Activated CD4-positive, alpha-beta T cell treated with anti-CD3 and anti-CD28 coated beads, Interleukin-2, Interleukin-4, amounts not matched to agents 100 ng/mL and 50 ng/mL, durations not matched to agents 16 hours and 8 hours (primary cell): ENCODE data around the gene TEX101.
A peak's percentile ranks its signal among the peaks of the same experiment; 100 is the strongest.
"Not testable (repeated sequence)": the region's sequence is repeated elsewhere in the genome, so short reads cannot be mapped to it uniquely, and the experiment has no call there.

ENCODE experiments used
- DNase-seq: peaks from one replicate; pipeline ENCODE4 v3.0.0-alpha.2; 2020; ENCODE audit warnings: low spot score

The TEX101 gene

DNA sequence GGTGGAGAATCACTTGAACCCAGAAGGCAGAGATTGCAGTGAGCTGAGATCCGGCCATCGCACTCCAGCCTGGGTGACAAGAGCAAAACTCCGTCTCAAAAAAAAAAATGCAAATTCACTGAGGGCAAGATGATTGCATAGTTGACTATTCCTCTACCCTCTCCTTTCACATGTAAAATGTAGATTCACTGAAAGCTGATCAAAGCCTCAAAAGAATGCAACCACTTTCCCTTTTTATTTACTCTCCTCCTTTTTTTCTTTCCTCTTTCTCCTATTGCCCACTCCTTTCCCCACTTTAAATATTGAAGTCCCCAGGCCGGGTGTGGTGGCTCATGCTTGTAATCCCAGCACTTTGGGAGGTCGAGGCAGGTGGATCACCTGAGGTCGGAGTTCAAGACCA lies 6.3 kb downstream of the TEX101 start:
- no peak for DNase-seq

DNA sequence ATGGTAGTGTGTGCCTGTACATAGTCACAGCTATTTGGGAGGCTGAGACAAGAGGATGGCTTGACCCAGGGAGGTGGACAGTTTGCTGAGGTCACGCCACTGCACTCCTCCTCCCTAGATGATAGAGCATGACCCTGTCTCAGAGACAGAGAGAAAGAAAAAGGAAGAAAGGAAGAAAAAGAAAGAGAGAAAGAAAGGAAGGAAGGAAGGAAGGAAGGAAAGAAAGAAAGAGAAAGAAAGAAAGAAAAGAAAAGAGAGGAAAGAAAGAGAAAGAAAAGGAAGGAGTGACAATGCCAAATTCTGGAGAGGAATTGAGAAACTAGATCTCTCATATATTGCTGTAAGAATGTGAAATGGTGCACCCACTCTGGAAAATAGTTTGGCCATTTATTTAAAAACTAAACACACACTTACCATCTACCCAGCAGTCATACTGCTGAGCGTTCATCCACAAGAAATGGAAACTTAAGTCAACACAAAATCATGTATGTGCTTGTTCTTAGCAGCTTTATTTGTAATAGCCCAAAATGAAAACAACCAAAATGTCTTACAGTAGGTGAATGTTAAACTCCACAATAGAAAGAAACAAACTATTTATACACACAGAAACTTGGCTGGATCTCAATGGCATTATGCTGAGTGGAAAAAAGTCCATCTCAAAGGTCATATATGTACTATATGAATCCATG lies 7.5 kb downstream of the TEX101 start:
- no peak for DNase-seq

DNA sequence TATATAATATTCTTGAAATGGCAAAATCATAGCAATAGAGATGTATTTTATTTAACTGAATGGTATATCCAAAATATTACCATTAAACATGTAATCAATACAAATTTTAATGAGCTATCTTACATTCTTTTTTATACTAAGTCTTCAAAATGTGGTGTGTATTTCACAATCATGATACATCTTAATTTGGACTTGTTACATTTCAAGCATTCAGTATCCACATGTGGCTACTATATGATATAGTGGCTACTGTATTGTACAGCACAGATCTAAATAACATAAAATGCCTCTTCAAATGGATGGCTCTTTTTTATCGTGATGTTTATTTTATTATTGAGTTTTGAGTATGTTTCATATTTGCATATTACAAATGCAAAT lies 8.0 kb downstream of the TEX101 start:
- no peak for DNase-seq

DNA sequence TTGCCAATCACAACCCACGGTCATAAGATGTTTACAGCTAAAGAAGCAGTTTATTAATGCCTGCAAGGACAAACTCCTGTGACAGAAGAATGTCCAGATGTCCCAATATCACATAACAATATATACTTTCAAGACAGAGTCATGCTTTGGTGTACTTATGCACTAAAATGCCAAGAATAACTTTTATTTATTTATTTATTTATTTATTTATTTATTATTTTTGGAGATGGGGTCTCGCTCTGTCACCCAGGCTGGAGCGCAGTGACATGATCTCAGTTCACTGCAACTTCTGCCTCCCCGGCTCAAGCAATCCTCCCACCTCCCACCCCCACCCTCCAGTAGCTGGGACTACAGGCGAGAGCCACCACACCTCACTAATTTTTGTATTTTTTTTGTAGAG lies 9.1 kb downstream of the TEX101 start:
- no peak for DNase-seq

DNA sequence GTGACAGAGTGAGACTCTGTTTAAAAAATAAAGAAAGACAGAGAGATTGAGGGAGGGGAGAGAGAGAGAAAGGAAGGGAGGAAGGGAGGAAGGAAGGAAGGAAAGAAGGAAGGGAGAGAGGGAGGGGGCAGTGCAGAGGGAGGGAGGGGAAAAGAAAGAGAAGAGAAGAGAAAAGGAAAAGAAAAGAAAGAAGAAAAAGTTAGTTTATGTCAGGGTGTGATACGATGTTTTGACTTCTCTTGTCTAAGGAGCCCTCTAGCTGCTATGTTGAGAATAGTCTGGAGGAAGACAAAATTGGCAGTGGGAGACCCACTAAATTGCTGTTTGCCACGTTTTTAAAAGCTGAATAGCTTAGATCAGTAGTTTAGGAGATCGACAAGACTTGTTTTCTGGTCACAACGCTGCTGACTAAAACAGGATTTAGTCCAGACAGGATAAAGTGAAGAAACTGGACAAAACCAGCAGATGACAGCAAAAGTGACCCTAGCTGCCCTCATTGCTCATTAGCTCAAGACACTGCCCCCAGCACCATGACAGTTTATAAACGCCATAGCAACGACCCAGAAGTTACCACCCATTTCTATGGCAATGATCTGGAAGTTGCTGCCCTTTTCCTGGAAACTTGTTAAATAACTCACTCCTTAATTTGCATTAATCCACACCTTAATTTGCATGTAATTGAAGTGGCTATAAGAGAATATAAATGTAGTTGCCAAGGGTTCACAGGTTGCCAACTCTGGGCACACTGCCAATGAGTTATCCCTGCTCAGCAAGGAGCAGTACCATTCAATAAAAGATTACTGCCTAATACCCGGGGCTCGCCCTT lies 11.1 kb downstream of the TEX101 start:
- DNase-seq, result no peak

DNA sequence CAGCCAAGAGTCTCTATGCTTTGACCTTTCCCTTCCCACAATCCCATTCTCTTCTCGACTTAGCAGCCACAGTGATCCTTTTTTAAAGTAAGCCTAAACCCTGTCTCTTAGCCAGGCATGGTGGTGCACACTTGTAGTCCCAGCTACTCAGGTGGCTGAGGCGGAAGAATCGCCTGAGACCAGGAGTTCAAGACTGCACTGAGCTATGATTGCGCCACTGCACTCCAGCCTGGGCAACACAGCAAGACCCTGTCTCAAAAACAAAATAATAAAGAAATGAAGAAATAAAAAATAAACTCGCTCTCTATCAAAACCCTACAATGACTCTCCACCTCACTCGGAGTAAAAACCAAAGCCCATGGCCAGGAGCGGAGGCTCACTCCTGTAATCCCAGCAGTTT lies 14.7 kb downstream of the TEX101 start:
- DNase-seq, result no peak

DNA sequence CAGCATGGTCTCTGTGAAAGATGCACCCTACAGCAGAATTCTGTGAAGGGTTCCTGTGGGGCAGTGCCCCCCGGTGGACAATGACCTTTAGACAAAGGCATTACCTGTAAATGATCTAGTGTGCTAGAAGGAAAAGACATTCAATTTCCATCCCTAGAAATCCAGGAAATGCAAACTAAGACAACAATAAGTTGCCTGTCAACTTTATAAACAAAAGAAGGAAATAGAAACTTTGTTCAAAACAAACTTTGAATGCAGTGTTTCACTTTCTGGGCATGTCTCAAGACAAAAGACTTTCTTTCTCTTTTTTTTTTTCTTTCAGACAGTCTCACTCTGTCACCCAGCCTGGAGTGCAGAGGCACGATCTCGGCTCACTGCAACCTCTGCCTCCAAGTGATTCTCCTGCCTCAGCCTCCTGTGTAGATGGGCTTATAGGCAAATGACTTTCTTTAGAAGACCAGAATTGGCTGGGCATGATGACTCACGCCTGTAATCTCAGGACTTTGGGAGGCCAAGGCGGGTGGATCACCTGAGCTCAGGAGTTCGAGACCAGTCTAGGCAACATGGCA lies 15.5 kb downstream of the TEX101 start:
- no peak for DNase-seq

DNA sequence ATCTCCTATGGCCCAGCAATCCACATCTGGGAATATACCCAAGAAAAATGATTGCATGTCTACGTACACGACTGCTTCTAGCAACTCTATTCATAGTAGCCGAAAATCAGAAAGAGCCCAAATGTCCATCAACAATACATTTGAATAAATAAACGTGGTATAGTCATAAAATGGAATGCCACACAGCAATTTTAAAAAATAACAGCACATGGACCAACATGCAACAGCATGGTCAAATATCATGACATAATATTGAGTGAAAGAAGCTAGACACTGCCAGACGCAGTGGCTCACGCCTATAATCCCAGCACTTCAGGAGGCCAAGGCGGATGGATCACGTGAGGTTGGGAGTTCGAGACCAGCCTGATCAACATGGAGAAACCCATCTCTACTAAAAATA lies 16.3 kb downstream of the TEX101 start:
- DNase-seq, result no peak

DNA sequence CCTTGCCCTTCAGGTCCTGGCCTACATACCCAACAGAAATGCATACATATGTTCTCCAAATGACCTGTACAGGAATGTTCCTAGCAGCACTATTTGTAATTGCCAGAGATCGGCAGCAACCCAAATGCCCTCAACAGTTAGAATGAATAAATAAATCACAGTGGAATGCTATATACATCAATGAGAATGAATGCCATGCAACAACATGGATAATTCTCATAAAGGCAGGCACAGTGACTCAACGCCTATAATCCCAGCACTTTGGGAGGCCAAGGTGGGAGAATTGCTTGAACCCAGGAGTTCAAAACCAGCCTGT lies 18.6 kb downstream of the TEX101 start:
- DNase-seq, result no peak

DNA sequence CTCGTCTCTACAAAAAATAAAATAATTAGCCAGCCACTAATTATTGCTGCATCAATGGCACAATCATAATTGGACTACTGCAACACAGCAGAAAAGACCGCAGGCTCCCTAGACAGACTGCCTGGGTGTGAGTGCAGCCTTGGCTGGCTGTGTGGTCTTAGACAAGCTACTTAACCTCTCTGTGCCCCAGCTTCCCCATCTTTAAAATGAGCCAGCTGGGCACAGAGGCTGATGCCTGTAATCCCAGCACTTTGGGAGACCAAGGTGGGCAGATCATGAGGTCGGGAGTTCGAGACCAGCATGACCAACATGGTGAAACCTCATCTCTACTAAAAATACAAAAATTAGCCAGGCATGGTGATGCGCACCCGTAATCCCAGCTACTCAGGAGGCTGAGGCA lies 19.0 kb downstream of the TEX101 start:
- DNase-seq, result no peak

DNA sequence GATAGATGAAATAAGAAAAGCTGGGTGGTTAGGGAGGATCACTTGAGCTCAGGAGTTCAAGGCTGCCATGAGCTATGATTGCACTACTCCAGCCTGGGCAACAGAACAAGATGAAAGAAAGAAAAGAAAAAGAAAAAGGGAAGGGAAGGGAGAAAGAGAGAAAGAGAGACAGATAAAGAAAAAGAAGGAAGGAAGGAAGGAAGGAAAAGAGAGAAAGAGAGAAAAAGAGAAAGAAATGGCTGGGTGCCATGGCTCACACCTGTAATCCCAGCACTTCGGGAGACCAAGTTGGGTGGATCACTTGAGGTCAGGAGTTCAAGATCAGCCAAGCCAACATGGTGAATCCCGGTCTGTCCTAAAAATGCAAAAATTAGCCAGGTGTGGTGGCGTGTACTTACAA lies 21.1 kb downstream of the TEX101 start:
- DNase-seq, result no peak

DNA sequence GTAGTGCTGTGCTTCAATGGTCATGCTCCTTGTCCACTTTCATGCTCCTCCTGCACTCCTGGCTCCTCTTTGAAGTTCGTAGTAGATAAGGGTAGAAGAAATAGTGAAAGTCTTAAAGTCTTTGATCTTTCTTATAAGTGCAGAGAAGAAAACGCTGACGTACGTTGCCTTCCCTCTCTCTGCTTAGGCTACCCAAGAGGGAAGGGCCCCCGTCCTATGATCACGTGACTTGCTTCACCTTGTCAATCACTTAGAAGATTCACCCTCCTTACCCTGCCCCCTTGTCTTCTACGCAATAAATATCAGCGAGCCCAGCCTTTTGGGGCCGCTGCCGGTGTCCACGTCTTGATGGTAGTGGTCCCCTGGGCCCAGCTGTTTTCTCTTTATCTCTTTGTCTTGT lies 22.6 kb downstream of the TEX101 start:
- DNase-seq, result not testable (repeated sequence)

DNA sequence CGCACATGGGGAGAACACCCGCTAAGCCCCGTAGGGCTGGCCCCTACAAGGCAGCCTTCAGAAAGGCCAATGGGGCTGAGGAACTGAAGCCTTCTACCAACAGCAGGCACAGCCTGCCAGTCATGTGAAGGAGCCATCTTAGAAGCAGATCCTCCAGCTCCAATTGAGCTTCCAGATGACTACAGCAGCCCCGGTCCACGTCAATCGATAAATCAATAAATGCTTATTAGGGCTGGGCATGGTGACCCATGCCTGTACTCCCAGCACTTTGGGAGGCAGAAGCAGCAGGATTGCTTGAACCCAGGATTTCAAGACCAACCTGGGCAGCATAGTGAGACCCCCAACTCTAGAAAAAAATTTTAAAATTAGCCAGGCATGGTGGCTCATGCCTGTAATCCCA lies 23.0 kb downstream of the TEX101 start:
- no peak for DNase-seq

DNA sequence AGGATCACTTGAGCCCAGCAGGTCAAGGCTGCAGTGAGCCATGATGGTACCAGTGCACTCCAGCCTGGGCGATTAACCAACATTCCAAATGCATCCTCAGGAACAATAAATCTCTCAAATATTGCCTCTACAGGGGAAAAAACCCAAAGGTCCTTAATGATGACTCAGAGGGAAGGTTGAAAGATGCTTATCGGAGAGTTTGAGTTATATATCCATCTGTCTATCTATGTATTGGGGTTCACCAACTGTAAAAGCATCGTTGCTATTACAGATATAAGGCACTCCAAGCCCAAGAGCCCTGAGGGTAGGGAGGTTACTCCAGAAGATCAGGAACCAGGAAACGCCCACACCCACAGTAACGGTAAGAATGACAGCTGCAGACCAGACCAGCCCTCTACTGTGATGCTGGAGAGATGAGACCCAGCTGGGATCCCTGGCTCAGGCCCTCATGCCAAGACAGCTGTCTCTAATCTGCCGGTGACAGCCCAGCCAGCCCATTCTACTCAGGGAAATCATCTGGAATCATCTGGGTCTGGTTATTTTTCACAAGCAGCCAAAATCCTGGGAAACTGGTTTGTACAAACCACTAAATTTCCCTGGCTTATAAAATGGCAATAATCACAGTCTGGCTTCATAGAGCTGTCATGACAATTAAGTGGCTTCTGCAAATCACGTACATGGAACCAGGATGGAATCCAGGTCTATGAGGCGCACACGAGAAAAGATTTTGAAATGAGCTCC lies 23.8 kb downstream of the TEX101 start:
- no peak for DNase-seq

DNA sequence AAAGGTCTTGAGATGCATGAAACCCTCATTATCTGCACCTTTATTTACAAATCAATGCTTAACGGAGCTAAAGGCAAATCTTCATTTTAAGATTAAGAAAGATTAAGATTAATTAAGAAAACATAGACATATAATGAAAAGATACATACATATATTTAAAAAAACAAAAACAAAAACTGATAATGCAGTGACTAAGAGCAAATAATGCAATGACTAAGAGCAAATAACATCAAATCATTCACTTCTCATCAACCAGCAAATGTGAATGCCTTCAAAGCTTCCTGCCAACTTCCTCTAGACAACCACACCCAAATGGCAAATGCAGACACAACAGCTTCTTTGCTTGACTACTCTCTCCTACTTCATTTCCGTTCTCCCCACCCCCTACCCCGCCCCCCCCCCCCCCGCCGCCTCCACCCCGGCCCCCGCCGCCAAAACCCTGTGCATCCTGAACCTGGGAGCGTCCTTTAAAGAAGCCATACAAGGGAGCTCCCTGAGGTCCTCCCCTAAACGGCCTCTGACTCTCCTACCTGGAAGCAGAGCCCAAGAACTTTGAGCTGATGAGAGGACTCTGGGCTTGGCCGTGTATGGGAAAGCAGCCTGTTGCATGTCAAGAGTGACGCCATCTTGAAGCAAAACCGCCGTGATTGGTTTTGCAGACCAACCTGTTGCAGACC lies 24.5 kb downstream of the TEX101 start:
- DNase-seq, result peak; percentile 61

DNA sequence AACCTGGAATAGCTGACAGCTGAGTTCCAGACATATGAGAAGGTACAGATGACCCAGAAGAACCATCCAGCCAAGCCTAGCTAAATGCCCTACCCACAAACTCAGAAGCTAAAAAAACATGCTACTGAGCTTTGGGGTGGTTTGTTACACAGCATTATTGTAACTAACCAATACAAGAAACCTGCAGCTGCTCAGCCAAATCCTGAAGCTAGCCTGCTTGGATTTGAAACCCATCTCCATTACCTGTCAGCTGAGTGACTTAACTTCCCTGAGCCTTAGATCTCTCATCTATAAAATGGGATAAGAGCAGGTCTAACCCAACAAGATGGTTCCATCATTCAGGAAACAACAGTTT lies 25.0 kb downstream of the TEX101 start:
- DNase-seq, result no peak

DNA sequence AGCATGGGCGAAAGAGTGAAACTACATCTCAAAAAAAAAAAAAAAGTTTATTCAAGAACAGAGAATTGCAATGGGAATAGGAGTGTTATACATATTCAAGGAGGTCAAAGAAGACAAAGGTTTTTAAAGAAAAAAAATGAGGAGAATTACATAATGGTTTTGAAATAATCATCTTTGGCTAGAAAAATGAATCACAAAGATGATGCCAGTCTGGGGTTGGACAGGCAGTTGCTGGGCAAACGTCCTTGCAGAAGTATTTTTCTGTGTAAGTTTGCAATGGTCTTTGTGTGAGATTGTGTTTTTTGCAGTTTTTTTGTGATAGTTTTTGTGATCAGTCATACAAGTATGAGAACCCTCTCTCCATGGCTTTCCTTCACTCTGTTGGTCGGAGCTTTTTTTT lies 27.0 kb downstream of the TEX101 start:
- no peak for DNase-seq

DNA sequence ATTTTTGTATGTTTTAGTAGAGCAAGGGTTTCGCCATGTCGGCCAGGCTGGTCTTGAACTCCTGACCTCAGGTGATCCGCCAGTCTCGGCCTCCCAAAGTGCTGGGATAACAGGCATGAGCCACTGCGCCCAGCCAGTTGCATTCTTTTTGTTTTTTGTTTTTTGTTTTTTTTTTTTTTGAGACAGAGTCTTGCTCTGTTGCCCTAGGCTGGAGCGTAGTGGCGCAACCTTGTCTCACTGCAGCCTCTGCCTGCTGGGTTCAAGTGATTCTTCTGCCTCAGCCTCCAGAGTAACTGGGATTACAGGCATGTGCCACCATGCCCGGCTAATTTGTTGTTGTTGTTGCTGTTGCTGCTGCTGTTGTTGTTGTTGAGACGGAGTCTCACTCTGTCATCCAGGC lies 29.4 kb downstream of the TEX101 start:
- not testable (repeated sequence) for DNase-seq

DNA sequence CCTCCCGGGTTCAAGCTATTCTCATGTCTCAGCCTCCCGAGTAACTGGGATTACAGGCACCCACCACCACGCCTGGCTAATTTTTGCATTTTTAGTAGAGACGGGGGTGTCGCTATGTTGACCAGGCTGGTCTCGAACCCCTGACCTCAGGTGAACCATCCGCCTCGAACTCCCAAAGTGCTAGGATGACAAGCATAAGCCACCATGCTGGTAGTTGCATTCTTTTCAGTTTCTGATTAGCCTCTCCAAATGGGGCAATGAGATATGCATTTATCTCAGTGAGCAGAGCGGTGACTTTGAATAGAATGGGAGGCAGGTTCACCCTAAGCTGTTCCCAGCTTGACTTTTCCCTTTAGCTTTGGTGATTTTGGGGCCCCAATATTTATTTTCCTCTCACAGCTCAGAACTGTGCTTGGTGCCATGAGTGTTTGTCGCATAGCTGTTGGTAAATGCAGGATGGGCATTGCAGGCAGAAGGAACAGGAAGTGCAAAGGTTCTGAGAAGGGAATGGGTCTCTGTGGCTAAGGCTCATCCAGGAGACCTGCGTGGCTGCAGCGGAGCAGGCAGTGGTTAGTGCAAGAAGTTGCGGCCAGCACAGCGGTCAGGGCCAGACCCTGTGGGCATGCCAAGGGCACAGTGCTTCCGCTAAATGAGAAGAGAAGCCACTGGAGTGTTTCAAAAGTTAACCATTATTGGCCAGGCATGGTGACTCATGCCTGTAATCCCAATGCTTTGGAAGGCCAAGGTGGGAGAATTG lies 30.0 kb downstream of the TEX101 start:
- no peak for DNase-seq

DNA sequence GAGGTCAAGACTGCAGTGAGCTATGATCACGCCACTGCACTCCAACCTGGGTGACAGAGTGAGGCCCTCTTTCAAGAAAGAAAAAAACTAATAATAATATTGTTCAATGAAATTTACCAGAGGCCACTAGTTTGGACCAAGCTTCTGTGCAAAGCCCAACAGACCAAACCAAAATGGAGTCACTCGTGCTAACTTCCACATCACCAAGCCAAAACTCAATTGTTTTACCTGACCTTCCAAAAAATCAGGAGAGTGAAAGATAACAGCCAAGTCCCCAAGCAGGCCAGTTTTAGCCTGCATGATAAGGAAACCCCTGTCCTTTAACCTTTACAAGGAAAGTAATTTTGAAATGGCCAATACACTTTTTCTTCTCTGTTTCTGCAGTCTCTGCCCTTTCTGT lies 30.7 kb downstream of the TEX101 start:
- no peak for DNase-seq

DNA sequence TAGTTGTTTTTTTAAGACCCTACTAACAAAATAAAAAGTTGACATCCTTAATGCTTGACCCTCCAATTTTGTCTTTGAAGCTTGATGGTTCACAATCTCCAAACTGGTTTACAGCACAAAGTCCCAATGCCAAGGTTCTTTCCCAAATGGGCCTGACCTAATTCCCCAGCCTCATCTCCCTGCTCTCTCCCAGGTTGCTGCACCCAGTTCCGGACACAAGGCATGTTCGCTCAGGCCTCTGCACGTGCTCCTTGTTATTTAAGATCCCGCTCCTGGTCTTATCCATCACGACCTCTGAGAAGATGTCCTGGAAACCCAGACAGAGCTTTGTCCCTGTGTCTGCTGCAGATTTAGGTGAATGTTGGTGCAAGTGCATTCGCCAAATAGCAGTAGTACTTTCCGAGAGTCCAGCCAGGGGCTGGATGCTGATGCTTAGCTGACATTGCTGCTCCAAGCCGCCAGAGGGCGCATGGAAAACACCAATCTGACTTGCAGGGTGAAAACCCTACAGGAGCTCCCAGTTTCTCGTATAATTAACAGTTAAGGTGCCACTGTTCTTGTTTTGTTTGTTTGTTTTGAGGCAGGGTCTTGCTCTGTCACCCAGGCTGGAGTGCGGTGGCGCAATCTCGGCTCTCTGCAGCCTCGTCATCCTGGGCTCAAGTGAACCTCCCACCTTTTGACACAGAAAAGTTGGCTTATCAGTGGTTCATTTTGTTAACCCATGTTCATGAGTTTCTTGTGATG lies 32.2 kb downstream of the TEX101 start:
- peak; percentile 79 for DNase-seq
